OCI-LY1 (cell line): Measurements from ENCODE around the gene MILR1.

Experiments used
- EZH2 ChIP-seq: fragments of 200-600 bp; sonication (generic), shearing (Covaris generic); IDR thresholded peaks from 2 replicates; pipeline ENCODE4 v1.8.0; 2017; ENCODE audit warnings: borderline replicate concordance, mixed run types, mild to moderate bottlenecking, antibody characterized with exemption, low read length, moderate library complexity, mixed read lengths
- TF ChIP-seq, protein P1 (sequence below): fragments of 200-600 bp; sonication (generic), shearing (Covaris generic); IDR thresholded peaks from 2 replicates; pipeline ENCODE4 v1.5.1; 2017; ENCODE audit warnings: mild to moderate bottlenecking, antibody characterized with exemption, low read length, moderate library complexity, mixed read lengths

DNA sequence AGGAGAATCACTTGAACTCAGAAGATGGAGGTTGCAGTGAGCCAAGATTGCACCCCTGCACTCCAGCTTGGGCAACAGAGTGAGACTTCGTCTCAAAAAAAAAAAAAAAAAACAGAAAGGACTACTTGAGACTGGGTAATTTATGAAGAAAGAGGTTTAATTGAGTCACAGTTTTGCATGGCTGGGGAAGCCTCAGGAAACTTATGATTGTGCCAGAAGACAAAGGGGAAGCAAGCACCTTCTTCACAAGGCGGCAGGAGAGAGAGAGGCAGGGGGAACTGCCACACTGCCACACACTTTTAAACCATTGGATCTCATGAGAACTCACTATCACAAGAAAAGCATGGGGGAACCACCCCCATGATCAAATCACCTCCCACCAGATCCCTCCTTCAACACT, 9.0 kb upstream of the MILR1 start:
- TF ChIP-seq, protein P1, sequence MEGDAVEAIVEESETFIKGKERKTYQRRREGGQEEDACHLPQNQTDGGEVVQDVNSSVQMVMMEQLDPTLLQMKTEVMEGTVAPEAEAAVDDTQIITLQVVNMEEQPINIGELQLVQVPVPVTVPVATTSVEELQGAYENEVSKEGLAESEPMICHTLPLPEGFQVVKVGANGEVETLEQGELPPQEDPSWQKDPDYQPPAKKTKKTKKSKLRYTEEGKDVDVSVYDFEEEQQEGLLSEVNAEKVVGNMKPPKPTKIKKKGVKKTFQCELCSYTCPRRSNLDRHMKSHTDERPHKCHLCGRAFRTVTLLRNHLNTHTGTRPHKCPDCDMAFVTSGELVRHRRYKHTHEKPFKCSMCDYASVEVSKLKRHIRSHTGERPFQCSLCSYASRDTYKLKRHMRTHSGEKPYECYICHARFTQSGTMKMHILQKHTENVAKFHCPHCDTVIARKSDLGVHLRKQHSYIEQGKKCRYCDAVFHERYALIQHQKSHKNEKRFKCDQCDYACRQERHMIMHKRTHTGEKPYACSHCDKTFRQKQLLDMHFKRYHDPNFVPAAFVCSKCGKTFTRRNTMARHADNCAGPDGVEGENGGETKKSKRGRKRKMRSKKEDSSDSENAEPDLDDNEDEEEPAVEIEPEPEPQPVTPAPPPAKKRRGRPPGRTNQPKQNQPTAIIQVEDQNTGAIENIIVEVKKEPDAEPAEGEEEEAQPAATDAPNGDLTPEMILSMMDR = no peak
- no peak for TF ChIP-seq EZH2
